ENCODE measurements around the gene KIF13A. TPM values are rescaled to one million over a fixed set of nuclear protein-coding genes. Genes with fewer than 3 reads are reported as not detected.

The KIF13A gene
- total RNA-seq, 2 donors from 2014 or later = 35.3 to 45.0 TPM

DNA sequence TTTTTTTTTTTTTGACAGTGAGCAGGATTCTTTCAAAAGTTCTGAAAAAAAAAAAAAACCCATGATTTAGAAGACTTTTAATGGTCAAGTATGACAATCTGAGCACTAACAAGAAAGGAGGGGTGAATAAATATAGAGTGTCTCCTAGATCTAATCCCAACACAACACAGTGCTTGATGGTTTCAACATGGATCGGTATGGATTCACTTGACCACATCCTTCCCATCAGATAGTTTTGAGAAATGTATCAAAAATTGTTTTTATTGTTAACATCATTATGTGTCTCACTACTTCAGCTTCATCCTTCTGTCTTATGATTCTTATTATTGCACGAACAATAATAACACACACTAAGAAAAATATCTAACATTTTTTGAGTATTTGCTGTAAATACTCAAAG is 21.0 kb downstream of the KIF13A start:
- Histone ChIP-seq H3K27ac (ENCODE audit: low read depth, low read length) (no peak overlapping the region), H3K4me1 (ENCODE audit: control insufficient read depth, insufficient read depth, low read length) (peaks cover 8% of the 10 kb centered on the region), H3K4me3 (ENCODE audit: low read length) (no peak overlapping the region), H3K9ac (ENCODE audit: extremely low read depth, low read length, poor library complexity, severe bottlenecking) (no peak overlapping the region), H3K27me3 (ENCODE audit: control insufficient read depth, insufficient read depth, low read length, poor library complexity, severe bottlenecking) (no peaks in the 10 kb centered on the region), H3K36me3 (ENCODE audit: control insufficient read depth, insufficient read depth, low read length) (no peaks in the 10 kb centered on the region), H3K9me3 (ENCODE audit: control insufficient read depth, low read length) (no peaks in the 10 kb centered on the region)
- Mint-ChIP-seq H3K9me3 (no peaks in the 10 kb centered on the region), H3K4me3 (no peak overlapping the region), H3K27ac (no peak overlapping the region), H3K36me3 (ENCODE audit: low read depth) (peaks cover 5% of the 10 kb centered on the region), H3K27me3 (ENCODE audit: insufficient read depth) (no peaks in the 10 kb centered on the region), H3K4me1 (peaks cover 17% of the 10 kb centered on the region)
- TF ChIP-seq, protein P1, sequence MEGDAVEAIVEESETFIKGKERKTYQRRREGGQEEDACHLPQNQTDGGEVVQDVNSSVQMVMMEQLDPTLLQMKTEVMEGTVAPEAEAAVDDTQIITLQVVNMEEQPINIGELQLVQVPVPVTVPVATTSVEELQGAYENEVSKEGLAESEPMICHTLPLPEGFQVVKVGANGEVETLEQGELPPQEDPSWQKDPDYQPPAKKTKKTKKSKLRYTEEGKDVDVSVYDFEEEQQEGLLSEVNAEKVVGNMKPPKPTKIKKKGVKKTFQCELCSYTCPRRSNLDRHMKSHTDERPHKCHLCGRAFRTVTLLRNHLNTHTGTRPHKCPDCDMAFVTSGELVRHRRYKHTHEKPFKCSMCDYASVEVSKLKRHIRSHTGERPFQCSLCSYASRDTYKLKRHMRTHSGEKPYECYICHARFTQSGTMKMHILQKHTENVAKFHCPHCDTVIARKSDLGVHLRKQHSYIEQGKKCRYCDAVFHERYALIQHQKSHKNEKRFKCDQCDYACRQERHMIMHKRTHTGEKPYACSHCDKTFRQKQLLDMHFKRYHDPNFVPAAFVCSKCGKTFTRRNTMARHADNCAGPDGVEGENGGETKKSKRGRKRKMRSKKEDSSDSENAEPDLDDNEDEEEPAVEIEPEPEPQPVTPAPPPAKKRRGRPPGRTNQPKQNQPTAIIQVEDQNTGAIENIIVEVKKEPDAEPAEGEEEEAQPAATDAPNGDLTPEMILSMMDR (conservative IDR thresholded peaks at IDR 0.05) = no peak
- no peak for DNase-seq
- WGBS, 2 experiments (ENCODE audit: insufficient coverage in 1 of 2, insufficient read length in 1 of 2) = 100% methylated on average over 1 to 2 of the region's 2 CpGs

GRCh38 chr6:17965397-17965796 is 22.0 kb downstream of the KIF13A start:
- no peak overlapping the region for H3K4me3 Mint-ChIP-seq
- no peak overlapping the region for H3K27ac Mint-ChIP-seq
- H3K9me3 Mint-ChIP-seq = no peaks in the 10 kb centered on the region
- no peak overlapping the region for H3K9ac ChIP-seq (ENCODE audit: extremely low read depth, low read length, poor library complexity, severe bottlenecking)
- H3K9me3 ChIP-seq (ENCODE audit: control insufficient read depth, low read length) = no peaks in the 10 kb centered on the region
- no peak for DNase-seq
- no peak overlapping the region for H3K4me3 ChIP-seq (ENCODE audit: low read length)
- peaks cover under 1% of the 10 kb centered on the region for H3K4me1 ChIP-seq (ENCODE audit: control insufficient read depth, insufficient read depth, low read length)
- peaks cover 9% of the 10 kb centered on the region for H3K4me1 Mint-ChIP-seq
- peaks cover 5% of the 10 kb centered on the region for H3K36me3 Mint-ChIP-seq (ENCODE audit: low read depth)
- no peaks in the 10 kb centered on the region for H3K27me3 Mint-ChIP-seq (ENCODE audit: insufficient read depth)
- no peaks in the 10 kb centered on the region for H3K36me3 ChIP-seq (ENCODE audit: control insufficient read depth, insufficient read depth, low read length)
- TF ChIP-seq, protein P1 (conservative IDR thresholded peaks at IDR 0.05) = no peak
- H3K27me3 ChIP-seq (ENCODE audit: control insufficient read depth, insufficient read depth, low read length, poor library complexity, severe bottlenecking) = no peaks in the 10 kb centered on the region
- no peak overlapping the region for H3K27ac ChIP-seq (ENCODE audit: low read depth, low read length)

DNA sequence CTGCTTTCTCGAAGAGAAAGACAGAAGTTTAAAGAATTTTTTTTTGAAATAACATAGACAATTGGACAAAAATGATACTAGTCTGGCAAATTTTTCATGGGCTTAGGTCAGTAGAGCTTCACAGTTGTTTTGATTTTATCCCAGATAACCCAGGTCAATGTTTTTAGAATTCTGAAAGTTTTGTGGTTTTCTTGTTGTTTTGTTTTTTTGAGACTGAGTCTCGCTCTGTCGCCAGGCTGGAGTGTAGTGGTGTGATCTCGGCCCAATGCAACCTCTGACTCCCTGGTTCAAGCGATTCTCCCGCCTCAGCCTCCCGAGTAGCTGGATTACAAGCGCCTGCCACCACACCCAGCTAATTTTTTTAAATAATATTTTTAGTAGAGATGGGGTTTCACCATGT is 22.8 kb downstream of the KIF13A start:
- 91 to 98% methylated on average over 1 to 7 of the region's 8 CpGs for WGBS, 2 experiments (ENCODE audit: insufficient coverage in 1 of 2, insufficient read length in 1 of 2)
- Histone ChIP-seq H3K4me3 (ENCODE audit: low read length) (no peak overlapping the region), H3K27me3 (ENCODE audit: control insufficient read depth, insufficient read depth, low read length, poor library complexity, severe bottlenecking) (no peaks in the 10 kb centered on the region), H3K9ac (ENCODE audit: extremely low read depth, low read length, poor library complexity, severe bottlenecking) (no peak overlapping the region), H3K36me3 (ENCODE audit: control insufficient read depth, insufficient read depth, low read length) (no peaks in the 10 kb centered on the region), H3K9me3 (ENCODE audit: control insufficient read depth, low read length) (no peaks in the 10 kb centered on the region), H3K27ac (ENCODE audit: low read depth, low read length) (no peak overlapping the region), H3K4me1 (ENCODE audit: control insufficient read depth, insufficient read depth, low read length) (no peaks in the 10 kb centered on the region)
- Mint-ChIP-seq H3K9me3 (no peaks in the 10 kb centered on the region), H3K27me3 (ENCODE audit: insufficient read depth) (no peaks in the 10 kb centered on the region), H3K36me3 (ENCODE audit: low read depth) (peaks cover 8% of the 10 kb centered on the region), H3K4me3 (no peak overlapping the region), H3K4me1 (peaks cover 8% of the 10 kb centered on the region), H3K27ac (no peak overlapping the region)
- DNase-seq = no peak
- TF ChIP-seq, protein P1 (conservative IDR thresholded peaks at IDR 0.05) = no peak

Data from endodermal cell (in vitro differentiated cells).